GM23248 (cell line): ENCODE data around the gene PHYKPL.

ENCODE experiments used
- EZH2 ChIP-seq: fragments of 200-600 bp; sonication (generic); IDR thresholded peaks from 2 replicates; pipeline ENCODE4 v1.6.1; 2018; ENCODE audit warnings: antibody characterized with exemption, mild to moderate bottlenecking; ENCODE audit not compliant: insufficient read depth, poor library complexity, severe bottlenecking
- EZH2phosphoT487 ChIP-seq: fragments of 200-600 bp; sonication (generic); IDR thresholded peaks from 2 replicates; pipeline ENCODE4 v1.6.1; 2018; ENCODE audit warnings: antibody characterized with exemption, moderate library complexity, mild to moderate bottlenecking, low read depth; ENCODE audit not compliant: insufficient read depth

DNA sequence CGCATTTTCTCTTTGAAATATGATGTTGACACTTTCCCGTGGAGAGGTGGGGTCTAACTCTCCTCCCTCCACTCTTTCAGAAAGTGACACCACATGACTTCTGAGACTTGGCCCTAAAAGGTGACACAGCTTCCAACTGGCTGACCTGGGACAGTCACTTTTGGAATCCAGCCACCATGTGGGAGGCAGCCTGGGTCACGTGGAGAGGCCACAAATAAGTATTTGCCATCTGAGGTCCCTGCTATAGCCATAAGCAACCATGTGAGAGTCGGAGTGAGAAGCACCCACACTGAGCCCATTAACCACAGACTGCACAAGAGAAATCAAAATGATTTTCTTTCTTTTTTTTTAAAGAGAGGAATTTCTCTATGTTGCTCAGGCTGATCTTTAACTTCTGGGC lies 4.1 kb upstream of the PHYKPL start:
- TF ChIP-seq EZH2phosphoT487 (no peak), EZH2 (no peak)
